HCT116 (cell line): Measurements from ENCODE around the gene HPCAL1. TPM values are rescaled to one million over a fixed set of nuclear protein-coding genes. Genes with fewer than 3 reads are reported as not detected.

Source experiments
- ATAC-seq: fragments of 200-7000 bp; cut with Tn5 transposase; 2 replicates; pipeline ENCODE4 v1.9.1; 2020; ENCODE audit warnings: mild to moderate bottlenecking, moderate library complexity
- BruUV-seq: library from RNA; stranded (reverse); fragments of 400-500 nt; replicated peaks from 2 replicates; lab custom pipeline; 2021; lab: Mats Ljungman, UMichigan
- CTCF ChIA-PET: fragments of 300-600 bp; sonication (Branson Sonifier 250); formaldehyde crosslinking; loops from one replicate; lab custom pipeline; 2021; ENCODE audit warnings: antibody characterized with exemption; lab: Charles Lee
- POLR2A ChIA-PET: fragments of 300-600, 350-600 bp; sonication (Branson Sonifier 250); formaldehyde crosslinking; loops from one replicate; lab custom pipeline; 2021; ENCODE audit warnings: antibody characterized with exemption; lab: Charles Lee
- RAD21 ChIA-PET, 2 experiments: fragments of 300-600 bp; sonication (Branson Sonifier 250); formaldehyde crosslinking; loops; one replicate each; lab custom pipeline; 2023; ENCODE audit warnings: low total read pairs in 2 of 2; ENCODE audit not compliant: uncharacterized antibody in 2 of 2, unreplicated experiment in 2 of 2, low non-redundant PET in 1 of 2; lab: Charles Lee
- DNase-seq: peaks from one replicate; pipeline ENCODE4 v3.0.0-alpha.2; 2010; ENCODE audit warnings: low read depth, low spot score
- H2AFZ ChIP-seq: fragments of 200-600 bp; shearing (Covaris generic), sonication (generic); 2 replicates; pipeline ENCODE4 v1.6.1; 2017; ENCODE audit warnings: low read depth, mixed run types, mixed read lengths, antibody characterized with exemption, low read length; ENCODE audit not compliant: poor library complexity, severe bottlenecking
- H3K27ac ChIP-seq: 2 replicates; pipeline ENCODE4 v1.5.1; 2012; ENCODE audit warnings: low read depth, low read length
- H3K27me3 ChIP-seq: fragments of 200-600 bp; sonication (generic); 2 replicates; pipeline ENCODE4 v1.6.1; 2016; ENCODE audit warnings: mixed run types, low read length, mixed read lengths; ENCODE audit not compliant: insufficient read depth
- H3K36me3 ChIP-seq, 2 experiments: fragments of 200-500 bp in 1 of 2; fragments of 200-600 bp in 1 of 2; sonication (Bioruptor generic) in 1 of 2; sonication (generic) in 1 of 2; 2 replicates each; pipeline versions ENCODE4 v1.5.1 to v1.6.1; 2014 to 2016; ENCODE audit warnings: low read length in 2 of 2, inconsistent platforms in 1 of 2, mixed read lengths in 1 of 2, mixed run types in 1 of 2; ENCODE audit not compliant: insufficient read depth in 2 of 2, control insufficient read depth in 1 of 2
- H3K4me1 ChIP-seq, 2 experiments: fragments of 200-600 bp in 1 of 2; sonication (generic) in 1 of 2; 2 replicates each; pipeline versions ENCODE4 v1.5.1 to v1.6.1; 2012 to 2017; ENCODE audit warnings: low read length in 2 of 2, inconsistent platforms in 1 of 2, mild to moderate bottlenecking in 1 of 2, mixed read lengths in 1 of 2, mixed run types in 1 of 2, moderate library complexity in 1 of 2; ENCODE audit not compliant: insufficient read depth in 2 of 2, control insufficient read depth in 1 of 2
- H3K4me2 ChIP-seq: fragments of 200-600 bp; sonication (generic); 2 replicates; pipeline ENCODE4 v1.6.1; 2017; ENCODE audit warnings: mixed run types, low read length, mixed read lengths
- H3K4me3 ChIP-seq, 2 experiments: fragments of 200-600 bp in 1 of 2; sonication (generic) in 1 of 2; replicated peaks in 1 of 2; 2 replicates each; pipeline ENCODE4 v1.5.1; 2011 to 2016; ENCODE audit warnings: low read length in 2 of 2, control low read depth in 1 of 2, low read depth in 1 of 2, mild to moderate bottlenecking in 1 of 2, mixed read lengths in 1 of 2, mixed run types in 1 of 2
- H3K79me2 ChIP-seq: fragments of 200-600 bp; sonication (generic); 2 replicates; pipeline ENCODE4 v1.6.1; 2017; ENCODE audit warnings: mild to moderate bottlenecking, mixed run types, low read length, moderate library complexity, mixed read lengths; ENCODE audit not compliant: insufficient read depth
- H3K9ac ChIP-seq: fragments of 200-600 bp; sonication (generic); 2 replicates; pipeline ENCODE4 v1.6.1; 2016; ENCODE audit warnings: low read length, mixed read lengths
- H3K9me2 ChIP-seq: fragments of 200-600 bp; sonication (generic), shearing (Covaris generic); 2 replicates; pipeline ENCODE4 v1.6.1; 2017; ENCODE audit warnings: mixed run types, mild to moderate bottlenecking, moderate library complexity; ENCODE audit not compliant: insufficient read depth
- H3K9me3 ChIP-seq, 2 experiments: fragments of 200-500 bp in 1 of 2; fragments of 200-600 bp in 1 of 2; sonication (Bioruptor generic) in 1 of 2; sonication (generic) in 1 of 2; 2 replicates each; pipeline ENCODE4 v1.6.1; 2014 to 2017; ENCODE audit warnings: low read length in 2 of 2, mixed read lengths in 2 of 2, inconsistent platforms in 1 of 2, low read depth in 1 of 2, mild to moderate bottlenecking in 1 of 2, mixed run types in 1 of 2, moderate library complexity in 1 of 2; ENCODE audit not compliant: control insufficient read depth in 1 of 2, insufficient read depth in 1 of 2
- H4K20me1 ChIP-seq: fragments of 200-600 bp; sonication (generic), shearing (Covaris generic); 2 replicates; pipeline ENCODE4 v1.6.1; 2017; ENCODE audit warnings: mixed run types, mild to moderate bottlenecking, moderate library complexity; ENCODE audit not compliant: insufficient read depth
- CBX3 ChIP-seq: IDR thresholded peaks from 2 replicates; pipeline ENCODE4 v1.6.1; 2012; ENCODE audit warnings: low read depth
- CEBPB ChIP-seq: IDR thresholded peaks from 2 replicates; pipeline ENCODE4 v1.6.1; 2012; ENCODE audit warnings: low read depth
- ELF1 ChIP-seq: IDR thresholded peaks from 2 replicates; pipeline ENCODE4 v1.6.1; 2012; ENCODE audit warnings: low read depth, borderline replicate concordance
- EZH2 ChIP-seq: fragments of 200-600 bp; sonication (generic); IDR thresholded peaks from 2 replicates; pipeline ENCODE4 v1.6.1; 2017; ENCODE audit warnings: antibody characterized with exemption, mixed run types
- EZH2phosphoT487 ChIP-seq: fragments of 200-600 bp; IDR thresholded peaks from 2 replicates; pipeline ENCODE4 v1.6.1; 2018; ENCODE audit warnings: antibody characterized with exemption, borderline replicate concordance
- FOSL1 ChIP-seq: IDR thresholded peaks from 2 replicates; pipeline ENCODE4 v1.6.1; 2012; ENCODE audit warnings: low read depth
- POLR2A ChIP-seq: IDR thresholded peaks from 2 replicates; pipeline ENCODE4 v1.7.0; 2011; ENCODE audit warnings: borderline replicate concordance; ENCODE audit not compliant: insufficient read depth, insufficient read length; ENCODE audit errors: extremely low read depth
- POLR2AphosphoS5 ChIP-seq: IDR thresholded peaks from 2 replicates; pipeline ENCODE4 v1.6.1; 2011; ENCODE audit warnings: mild to moderate bottlenecking, low read depth, low read length, moderate library complexity
- RAD21 ChIP-seq: IDR thresholded peaks from 2 replicates; pipeline ENCODE4 v1.6.1; 2012; ENCODE audit warnings: low read depth, mild to moderate bottlenecking
- SIN3A ChIP-seq: IDR thresholded peaks from 2 replicates; pipeline ENCODE4 v1.6.1; 2012; ENCODE audit warnings: low read depth
- SP1 ChIP-seq: IDR thresholded peaks from 2 replicates; pipeline ENCODE4 v1.6.1; 2012; ENCODE audit warnings: low read depth
- SRF ChIP-seq: IDR thresholded peaks from 2 replicates; pipeline ENCODE4 v1.6.1; 2012; ENCODE audit warnings: low read depth
- TCF7L2 ChIP-seq: IDR thresholded peaks from 2 replicates; pipeline ENCODE4 v1.7.0; 2011; ENCODE audit warnings: borderline replicate concordance, inconsistent platforms; ENCODE audit not compliant: insufficient read depth, insufficient read length; ENCODE audit errors: extremely low read depth
- ZNF274 ChIP-seq: fragments of 200-500 bp; sonication (Bioruptor generic); IDR thresholded peaks from 2 replicates; pipeline ENCODE4 v1.6.1; 2014; ENCODE audit warnings: mild to moderate bottlenecking, low read depth, low read length, inconsistent platforms
- intact Hi-C: fragments of 100-400 bp; cut with micrococcal nuclease; formaldehyde crosslinking; loops from 2 replicates; pipeline ENCODE4 v1.10.0; 2022
- total RNA-seq: library from RNA; stranded (reverse); gene quantifications from one replicate; pipeline ENCODE4 v1.2.1, GENCODE V29; 2021; ENCODE audit not compliant: unreplicated experiment
- TF ChIP-seq, protein P1 (sequence below): IDR thresholded peaks from 2 replicates; pipeline ENCODE4 v1.6.1; 2012
- TF ChIP-seq, protein P2 (sequence below): IDR thresholded peaks from 2 replicates; pipeline ENCODE4 v1.6.1; 2012

HPCAL1 gene
- total RNA-seq, 1 experiment from 2014 or later, result 111 TPM

- intact Hi-C loops, result no loop called here
- TF ChIP-seq EZH2phosphoT487 (no peak), EZH2 (no peak), CEBPB (no peak), SP1 (no peak), FOSL1 (no peak), TCF7L2 (no peak), POLR2A (no peak), RAD21 (no peak), SIN3A (no peak), SRF (no peak), ZNF274 (no peak), ELF1 (no peak), CBX3 (no peak), POLR2AphosphoS5 (no peak)
- TF ChIP-seq, protein P1, sequence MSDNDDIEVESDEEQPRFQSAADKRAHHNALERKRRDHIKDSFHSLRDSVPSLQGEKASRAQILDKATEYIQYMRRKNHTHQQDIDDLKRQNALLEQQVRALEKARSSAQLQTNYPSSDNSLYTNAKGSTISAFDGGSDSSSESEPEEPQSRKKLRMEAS, result no peak
- TF ChIP-seq, protein P2, sequence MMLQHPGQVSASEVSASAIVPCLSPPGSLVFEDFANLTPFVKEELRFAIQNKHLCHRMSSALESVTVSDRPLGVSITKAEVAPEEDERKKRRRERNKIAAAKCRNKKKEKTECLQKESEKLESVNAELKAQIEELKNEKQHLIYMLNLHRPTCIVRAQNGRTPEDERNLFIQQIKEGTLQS, result no peak
- H3K4me1 ChIP-seq, result peaks cover 7 to 19% of the 10 kb centered on the region in 2 experiments; a peak in 3 of 4 replicates
- no TSS peak for BruUV-seq
- H3K4me2 ChIP-seq, result no peak overlapping the region
- no peaks in the 10 kb centered on the region for H3K9me2 ChIP-seq
- H2AFZ ChIP-seq, result no peak overlapping the region
- no peaks in the 10 kb centered on the region for H3K9me3 ChIP-seq
- H3K4me3 ChIP-seq, result no peak overlapping the region
- H3K79me2 ChIP-seq, result peaks cover 62% of the 10 kb centered on the region
- RAD21 ChIA-PET, result no interaction called here
- POLR2A ChIA-PET, result no interaction called here
- CTCF ChIA-PET, result no interaction called here
- no peak overlapping the region for H3K9ac ChIP-seq
- H3K27ac ChIP-seq, result no peak overlapping the region
- peaks cover 39 to 59% of the 10 kb centered on the region in 2 experiments for H3K36me3 ChIP-seq
- no peak for DNase-seq
- H4K20me1 ChIP-seq, result peaks cover 9% of the 10 kb centered on the region; the same call in 1 of the 2 replicates
- H3K27me3 ChIP-seq, result no peaks in the 10 kb centered on the region
- ATAC-seq, result no peak
Observed at GRCh38 chr2:10444463-10444862, 141.8 kb downstream of the HPCAL1 start.
